GM21723 (cell line): ENCODE measurements around the gene SNX9.
"Not testable (repeated sequence)": the region's sequence is repeated elsewhere in the genome, so short reads cannot be mapped to it uniquely, and the experiment has no call there.

ENCODE experiments used
- ATAC-seq: cut with Tn5 transposase; IDR thresholded peaks from one replicate; pipeline ENCODE4 v1.9.1; 2021; ENCODE audit warnings: mild to moderate bottlenecking, moderate library complexity; ENCODE audit not compliant: unreplicated experiment

SNX9 gene

DNA sequence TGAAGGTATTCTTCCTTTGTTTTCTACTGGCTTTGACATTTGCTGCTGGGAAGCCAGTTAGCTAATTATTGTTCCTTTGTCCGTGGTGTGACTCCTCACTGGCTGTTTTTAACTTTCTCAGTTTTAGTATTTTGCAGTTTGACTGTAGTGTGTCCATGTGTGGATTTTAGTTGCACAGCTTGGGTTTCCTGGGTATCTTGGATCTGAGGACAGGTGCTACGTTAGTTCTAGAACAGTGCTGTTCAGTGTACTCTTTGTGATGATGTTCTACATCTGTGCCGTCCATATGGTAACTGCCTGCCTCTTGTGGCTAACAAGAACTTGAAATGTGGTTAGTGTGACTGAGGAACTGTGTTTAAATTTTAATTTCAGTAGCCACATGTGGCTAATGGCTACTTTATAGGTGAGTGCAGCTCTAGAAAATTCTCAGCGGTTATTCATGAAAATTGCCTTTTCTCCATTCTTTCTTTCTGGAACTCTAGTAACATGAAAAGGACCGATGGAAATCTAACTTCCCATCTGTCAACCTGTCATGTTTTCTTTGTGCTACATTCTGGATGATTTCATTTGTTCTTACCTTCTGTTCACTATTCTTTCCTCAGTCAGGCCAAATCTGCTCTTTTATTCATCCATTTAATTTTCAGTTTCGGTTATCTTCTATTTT lies 7.4 kb downstream of the SNX9 start:
- ATAC-seq: peak; percentile 81

DNA sequence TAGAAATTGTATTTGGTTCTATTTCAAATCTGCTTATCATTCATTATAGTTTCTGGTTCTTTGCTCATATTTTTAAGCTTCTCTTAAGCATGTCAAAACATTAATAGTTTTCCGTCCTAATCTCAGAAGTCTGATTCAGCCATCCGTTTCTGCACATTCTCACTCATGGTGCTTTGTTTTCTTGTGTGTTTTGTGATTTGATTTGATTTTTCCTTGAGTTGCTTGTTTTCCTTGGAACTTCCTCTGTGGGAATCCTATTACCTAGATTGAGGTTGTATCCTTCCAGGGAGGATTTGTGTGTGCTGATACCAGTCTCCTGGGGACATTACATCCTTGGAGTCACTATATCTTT lies 7.9 kb downstream of the SNX9 start:
- no peak for ATAC-seq

DNA sequence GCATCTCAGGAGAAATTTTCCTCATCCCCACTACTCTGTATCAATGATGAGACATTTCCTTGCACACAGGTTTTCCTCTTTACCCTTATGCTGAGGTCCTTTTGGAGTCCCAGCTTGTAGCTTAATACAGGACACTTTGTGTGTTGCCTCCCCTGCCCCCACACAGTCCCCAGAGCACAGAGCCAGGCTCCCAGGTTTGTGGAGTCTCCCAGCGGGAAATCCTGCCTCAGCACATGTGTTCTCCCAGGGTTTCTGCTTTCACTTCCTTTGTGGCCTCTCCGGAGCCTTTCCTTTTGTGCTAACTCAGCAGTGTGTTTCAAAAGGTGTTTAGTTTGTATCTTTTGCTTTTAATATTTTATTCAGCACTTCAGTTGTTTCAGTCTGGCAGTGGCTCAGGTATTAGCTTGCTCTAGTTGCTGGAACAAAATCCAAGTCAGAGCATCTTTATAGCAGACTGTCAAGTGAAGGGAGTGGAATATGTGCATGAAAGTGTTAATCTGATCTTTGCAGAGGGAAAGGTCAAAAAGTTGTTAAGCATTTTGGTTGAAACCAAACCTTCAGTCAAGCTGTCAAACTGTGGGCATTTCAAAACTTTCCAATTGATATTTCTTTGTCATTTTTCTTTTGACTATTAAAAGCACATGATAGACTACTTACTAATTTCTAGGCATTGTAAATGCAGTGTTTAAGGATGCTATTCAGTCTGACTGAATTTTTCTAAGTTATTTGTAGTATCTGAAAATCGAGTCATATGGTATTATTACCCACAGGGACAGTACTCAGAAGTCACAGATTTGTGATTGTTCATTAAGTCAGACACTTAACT lies 8.6 kb downstream of the SNX9 start:
- ATAC-seq: no peak

DNA sequence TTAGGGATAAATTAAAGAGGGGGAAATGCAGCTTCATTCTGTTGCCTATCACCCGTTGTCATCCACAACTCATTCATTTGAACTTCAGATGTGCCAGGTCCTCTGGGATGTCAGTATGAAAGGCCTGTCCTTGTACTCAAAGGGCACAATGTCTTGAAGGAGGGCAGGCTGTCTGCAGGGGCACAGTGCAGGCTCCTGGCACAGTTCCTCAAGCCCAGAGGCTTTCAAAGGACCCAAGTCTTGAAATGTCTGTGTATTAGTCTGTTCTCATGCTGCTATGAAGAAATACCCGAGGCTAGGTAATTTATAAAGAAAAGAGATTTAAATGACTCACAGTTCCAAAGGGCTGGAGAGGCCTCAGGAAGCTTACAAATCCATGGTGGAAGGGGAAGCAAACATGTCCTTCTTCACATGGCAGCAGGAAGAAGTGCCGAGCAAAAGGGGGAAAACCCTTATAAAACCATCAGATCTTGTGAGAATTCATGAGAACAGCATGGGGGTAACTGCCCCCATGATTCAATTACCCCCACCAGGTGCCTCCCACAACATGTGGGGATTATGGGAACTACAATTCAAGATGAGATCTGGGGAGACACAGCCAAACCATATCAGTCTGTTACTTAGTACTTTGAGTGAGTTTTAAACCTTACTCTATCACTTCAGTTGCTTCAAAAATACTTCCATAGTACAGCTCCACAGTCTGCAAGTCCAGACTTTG lies 9.4 kb downstream of the SNX9 start:
- no peak for ATAC-seq

DNA sequence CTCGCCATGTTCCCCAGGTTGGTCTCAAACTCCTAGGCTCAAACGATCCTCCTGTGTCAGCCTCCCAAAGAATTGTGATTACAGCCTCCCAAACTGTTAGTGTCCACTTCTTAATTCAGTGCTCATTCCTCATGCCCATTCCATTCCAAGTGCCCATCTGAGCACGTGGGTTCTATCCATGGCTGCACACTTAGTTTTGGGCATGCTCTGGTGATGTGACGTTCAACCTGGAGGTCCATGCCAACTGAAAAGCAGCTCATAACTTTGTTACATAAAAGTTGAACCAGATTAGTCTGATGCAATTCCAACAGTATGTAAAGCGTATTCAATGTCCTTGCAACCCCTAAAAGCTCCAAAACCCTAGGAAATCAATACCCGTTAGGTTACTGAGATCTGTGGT lies 11.5 kb downstream of the SNX9 start:
- no peak for ATAC-seq

DNA sequence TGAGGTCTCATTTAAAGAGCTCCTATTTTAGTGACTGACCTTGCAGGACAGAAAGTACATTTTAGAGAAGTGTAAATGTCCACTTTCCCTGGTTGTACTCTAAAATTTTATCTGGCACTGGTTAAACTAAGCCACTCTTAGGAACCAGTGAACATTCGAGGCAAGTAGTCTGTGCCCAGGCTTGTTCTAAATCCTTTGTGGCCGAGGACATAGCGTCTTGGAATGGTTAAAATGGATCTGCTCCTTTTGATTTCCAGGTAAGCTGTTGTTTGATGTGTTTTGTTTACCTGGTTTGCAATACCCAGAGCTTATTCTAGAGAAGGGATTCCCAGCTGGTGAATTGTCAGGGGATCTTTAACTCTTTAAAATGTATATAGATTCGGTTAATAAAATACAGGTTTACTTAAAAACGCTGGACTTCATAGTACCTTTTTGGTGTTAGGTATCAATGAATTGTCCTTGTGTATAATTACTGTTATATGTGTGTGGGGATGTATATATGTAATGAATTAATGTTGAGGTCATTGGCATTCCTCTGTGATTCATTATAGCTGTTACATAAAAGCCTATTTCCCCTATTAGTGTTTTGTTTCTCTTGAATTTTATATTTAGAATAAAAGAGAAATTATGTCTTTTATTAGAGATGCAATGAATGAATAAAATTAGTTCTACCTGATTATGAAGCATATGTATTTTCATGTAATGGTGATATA lies 15.8 kb downstream of the SNX9 start:
- no peak for ATAC-seq

DNA sequence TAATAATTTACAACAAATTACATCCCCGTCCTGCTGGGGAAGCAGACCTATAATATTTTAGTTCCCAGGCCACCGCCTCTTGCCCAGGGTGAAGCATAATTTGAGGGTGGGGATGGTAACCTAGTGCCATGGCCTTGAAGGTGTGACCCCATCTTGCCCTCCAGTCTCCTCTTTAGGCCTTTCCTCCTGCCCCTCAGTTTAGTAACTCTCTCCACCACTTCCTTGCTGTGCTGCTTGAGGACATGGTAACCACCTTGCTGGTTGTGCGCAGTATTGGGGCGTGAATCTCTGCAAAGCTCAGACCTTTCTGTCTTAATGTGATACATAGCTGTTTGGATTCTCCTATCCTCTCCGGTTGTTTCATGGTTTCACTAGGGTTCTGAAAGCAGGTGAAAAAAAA lies 16.6 kb downstream of the SNX9 start:
- no peak for ATAC-seq

DNA sequence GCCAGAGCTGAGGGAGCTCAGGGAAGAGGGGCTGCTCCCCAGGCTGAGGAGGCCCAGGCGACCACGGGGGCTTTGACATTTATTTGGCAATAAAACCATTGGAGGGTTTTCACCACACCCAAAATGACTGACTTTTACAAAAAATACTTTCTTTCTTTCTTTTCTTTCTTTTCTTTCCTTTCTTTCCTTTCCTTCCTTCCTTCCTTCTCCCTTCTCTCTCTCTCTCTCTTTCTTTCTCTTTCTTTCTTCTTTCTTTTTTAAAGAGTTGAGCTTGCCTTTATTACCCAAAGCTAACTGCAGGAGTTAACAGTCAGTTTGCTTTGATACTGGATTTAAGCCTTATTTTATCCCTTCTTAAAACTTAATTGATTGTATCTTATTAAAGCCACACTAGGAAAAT lies 17.2 kb downstream of the SNX9 start:
- ATAC-seq: no peak

DNA sequence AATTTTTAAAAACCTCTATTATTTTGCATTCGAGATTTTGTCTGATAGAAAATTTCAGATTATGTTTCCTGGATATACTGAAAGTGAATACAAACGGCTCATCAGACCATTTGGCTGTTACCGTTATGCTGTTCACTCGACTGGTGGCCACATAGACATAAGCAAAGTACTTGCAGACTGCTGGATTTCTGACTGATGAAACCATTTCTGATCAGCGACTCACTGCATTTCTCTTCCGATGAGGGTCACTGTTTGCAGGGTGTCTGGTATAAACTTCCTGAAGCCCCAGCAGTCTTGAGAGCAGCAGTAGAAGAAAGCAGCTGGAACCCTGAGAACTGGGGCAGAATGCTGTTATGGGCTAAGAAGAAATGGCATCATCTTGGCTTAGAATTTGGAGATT lies 17.7 kb downstream of the SNX9 start:
- no peak for ATAC-seq

DNA sequence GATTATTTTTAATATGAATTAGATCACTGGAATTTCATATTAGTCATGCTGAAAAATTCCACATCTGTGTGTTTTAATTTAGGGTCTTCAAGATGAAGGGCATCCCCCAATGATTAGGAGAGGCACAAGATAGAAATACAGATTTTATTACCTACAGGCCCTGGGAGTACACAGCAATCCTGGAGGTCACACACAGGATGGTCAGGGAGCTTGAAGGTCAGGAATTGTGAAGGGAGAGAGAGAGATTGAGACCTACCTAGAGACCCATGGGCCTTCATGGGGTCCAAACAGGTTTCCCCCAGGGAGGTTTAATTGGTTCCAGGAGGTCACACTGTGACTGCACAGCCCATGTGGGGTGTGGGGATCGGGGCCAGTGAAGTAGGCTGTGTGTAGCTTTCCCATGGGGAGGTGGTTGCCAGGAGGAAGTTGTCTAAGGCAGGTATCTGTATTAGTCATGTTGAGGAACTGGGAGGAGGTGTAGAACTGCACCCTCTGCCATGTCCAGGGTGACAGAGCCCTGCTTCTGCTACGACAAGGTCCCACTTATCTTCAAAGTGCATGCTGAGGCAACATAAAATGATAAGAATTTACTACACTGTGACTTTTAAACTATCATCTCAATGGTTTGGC lies 18.3 kb downstream of the SNX9 start:
- ATAC-seq: peak; percentile 82

DNA sequence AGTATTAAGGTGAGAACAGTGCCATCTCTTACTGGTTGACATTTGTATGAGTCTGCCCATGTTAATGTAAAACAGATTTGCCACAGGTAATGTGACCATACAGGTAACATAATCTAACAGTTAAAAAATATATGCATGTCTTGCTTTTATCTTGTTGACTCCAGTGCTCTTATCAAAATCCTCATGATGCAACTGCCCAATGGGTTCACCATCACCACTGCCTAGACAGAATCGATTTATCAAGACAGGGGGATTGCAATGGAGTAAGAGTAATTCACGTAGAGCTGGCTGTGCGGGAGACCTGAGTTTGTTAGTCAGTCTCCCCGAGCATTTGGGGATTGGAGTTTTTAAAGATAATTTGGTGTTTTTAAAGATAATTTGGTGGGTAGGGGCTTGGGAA lies 19.2 kb downstream of the SNX9 start:
- no peak for ATAC-seq

DNA sequence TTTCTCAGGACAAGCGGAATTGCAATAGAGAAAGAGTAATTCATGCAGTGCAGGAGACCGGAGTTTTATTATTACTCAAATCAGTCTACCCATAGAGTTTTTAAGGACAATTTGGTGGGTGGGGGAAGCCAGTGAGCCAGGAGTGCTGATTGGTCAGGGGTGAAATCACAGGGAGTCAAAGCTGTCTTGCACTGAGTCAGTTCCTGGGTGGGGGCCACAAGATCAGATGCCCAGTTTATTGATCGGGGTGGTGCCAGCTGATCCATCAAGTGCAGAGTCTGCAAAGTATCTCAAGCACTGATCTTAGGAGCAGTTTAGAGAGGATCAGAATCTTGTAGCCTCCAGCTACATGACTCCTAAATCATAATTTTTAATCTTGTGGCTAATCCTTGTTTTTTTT lies 21.1 kb downstream of the SNX9 start:
- not testable (repeated sequence) for ATAC-seq

DNA sequence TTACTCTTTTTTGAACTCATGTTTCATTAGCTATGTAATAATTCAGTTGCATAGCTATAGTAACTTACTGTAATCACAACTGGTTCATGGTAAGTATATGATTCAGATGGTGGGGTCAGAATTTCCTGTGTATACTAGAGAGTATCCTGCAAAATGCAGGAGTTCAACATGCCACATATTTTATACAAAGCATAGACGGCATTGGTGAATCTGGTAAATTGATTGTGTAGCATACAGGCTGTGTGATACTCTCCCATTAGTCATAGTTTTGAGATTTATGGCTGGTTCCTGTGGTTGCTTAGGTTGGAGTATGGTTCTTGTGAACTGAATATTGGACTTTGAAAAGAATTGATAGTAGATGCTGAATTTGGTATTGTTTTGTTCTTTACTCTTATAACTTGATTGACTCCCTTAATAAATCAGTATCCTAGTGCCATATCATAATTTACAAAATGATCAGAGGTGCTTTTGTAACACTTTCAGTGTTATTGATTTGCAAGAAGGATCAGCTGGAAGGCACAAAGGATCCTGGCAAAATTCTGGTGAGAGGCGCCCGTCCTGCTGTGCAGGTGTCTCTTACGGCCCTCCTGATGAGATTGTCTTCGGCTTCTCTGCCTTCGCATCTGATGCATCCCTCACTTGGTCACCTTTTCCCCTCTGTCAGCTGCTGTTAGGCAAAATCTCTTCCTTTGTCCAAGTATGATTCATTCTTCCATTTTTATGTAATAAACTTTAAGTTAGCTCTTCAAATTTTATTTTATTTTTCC lies 22.6 kb downstream of the SNX9 start:
- no peak for ATAC-seq

DNA sequence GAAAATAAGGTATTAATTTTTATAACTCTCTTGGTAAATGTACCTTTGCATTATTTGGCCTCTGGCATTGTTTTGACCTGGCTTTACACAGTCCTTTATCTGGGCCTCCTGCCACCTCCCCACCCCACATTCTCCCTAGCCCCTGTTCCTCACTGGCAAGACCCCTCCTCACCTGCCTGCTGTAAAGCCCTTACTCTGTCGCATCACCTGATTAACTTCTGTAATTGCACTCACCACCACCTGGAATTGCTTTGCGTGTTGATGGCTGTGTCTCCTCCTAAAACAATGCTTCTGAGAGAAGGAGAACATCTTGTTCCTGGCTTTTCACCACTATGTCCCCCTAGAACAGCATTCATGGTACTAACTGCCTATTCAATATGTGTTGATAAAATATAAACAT lies 24.8 kb downstream of the SNX9 start:
- ATAC-seq: no peak

DNA sequence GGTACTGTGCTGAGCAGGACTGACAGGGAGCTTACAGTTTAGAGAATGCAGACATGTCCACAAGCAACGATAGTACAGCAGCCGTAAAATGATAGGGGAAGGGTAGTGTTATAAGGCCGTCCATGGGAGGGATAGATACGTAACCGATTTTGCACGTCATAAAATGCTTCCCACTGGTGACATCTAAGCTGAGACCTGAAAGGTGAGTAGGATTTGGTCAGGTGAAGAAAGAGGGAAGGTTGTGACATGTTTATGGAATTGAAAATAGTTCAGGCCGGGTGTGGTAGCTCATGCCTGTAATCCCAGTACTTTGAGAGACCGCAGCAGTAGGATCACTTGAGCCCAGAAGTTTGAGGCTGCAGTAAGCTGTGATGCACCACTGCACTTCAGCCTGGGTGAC lies 25.6 kb downstream of the SNX9 start:
- ATAC-seq: no peak

DNA sequence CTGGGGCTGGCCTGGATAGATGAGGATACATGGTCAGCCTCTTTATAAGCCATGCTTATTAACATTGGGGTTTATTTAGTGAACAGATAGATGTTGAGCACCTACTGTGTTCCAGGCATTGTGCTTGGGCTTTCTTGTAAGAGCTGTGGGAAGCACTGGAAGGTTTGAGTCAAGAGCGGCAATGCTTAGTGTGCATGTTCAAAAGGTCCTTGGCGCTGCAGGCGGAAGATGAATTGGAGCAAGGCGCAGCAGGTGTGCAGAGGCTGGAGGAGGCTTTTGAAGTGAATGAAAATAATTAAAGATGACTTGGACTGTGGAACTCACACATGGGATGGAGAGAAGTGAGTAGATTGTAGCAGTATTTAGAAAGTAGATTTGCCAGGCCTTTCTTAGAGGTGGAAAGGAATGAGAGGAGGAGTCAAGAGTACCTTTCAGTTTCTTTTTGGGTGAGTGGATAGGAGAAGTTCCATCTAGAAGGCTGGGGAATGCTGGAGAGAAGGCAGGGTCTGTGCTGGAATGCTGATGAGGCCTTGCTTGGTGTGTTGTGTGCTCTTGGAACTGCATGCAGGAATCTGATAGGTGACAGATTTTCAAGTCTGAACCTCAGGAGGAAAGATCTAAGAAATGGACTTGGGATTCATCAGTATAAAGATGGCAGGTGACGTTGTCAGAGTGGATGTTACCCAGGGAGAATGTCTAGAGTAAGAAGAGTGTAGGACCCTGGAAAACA lies 26.4 kb downstream of the SNX9 start:
- ATAC-seq: no peak

DNA sequence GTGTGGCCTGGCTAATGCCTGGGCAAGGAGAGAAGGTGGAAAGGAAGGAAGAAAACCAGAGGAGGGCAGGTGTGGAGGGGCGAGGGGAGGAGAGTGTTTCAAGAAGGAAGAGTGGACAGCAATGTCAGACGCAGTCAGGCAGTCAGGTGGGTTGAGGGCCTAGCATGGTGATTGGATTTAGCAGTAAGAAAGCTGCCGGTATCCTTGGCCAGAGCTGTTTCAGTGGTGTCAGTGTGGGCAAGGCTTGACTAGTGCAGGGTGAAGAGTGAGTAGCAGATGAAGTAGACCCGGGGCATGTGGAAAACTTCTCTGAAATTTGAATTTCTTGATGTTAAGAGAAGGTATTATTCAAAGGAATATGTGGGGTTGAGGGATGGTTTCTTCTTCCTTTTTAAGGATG lies 27.0 kb downstream of the SNX9 start:
- ATAC-seq: no peak

DNA sequence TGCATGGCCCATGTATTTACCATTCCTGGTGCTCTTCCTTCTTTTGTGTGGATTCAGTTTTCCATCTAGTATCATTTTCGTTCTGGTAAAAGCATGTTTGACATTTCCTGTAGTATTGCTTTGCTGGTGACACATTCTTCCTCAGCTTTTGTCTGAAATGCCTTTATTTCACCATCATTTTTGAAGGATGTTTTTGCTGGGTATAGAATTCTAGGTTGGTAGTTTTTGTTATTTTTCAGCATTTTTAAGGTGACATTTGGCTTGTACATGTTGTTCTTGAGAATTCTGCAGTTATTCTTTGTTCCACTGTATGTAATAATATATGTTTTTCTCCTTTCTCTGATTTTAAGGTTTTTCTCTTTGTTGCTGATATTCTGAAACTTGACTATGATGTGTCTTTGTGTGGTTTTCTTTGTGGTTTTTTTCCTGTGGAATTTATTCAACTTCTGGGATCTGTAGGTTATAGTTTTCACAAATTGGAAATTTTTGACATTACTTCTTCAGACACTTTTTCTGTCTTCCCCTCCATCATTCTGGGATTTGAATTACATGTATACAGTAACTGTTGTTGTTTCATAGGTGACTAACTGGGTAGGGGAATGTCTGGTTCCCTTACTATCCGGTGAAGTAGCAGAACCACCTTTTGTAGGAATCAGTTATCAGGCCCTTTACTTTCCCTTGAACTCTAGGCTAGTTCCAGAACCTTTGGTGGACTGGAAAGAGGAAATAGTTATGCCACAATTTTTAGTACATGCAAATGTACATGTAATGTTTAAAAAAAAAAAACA lies 30.2 kb downstream of the SNX9 start:
- ATAC-seq: no peak
